GM19099 (cell line): Measurements from ENCODE around the gene ONECUT1.

Source experiments
- POLR2A ChIP-seq: IDR thresholded peaks from 3 replicates; pipeline ENCODE4 v1.6.1; 2011; ENCODE audit warnings: low read depth; ENCODE audit not compliant: insufficient read length; ENCODE audit errors: extremely low read depth

ONECUT1 gene

DNA sequence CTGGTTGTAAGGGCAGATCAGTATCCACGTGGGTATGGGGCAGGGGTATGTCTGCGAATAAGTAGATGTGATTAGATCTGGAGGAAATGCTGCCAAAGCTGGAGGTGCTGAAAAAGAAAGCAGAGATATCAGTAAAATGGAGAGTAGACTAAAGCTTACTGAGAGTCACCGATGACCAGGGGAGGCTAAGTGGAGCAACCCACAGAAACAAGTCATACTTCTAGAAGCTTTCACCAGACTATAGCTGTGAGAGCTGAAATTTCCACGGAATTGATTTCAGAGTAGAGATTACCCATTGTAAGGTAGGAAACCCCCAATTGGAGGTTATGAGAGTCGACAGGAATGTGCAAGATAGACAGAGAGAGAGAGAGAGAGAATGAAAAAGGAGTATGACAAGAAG lies 27.5 kb downstream of the ONECUT1 start:
- no peak for TF ChIP-seq POLR2A

DNA sequence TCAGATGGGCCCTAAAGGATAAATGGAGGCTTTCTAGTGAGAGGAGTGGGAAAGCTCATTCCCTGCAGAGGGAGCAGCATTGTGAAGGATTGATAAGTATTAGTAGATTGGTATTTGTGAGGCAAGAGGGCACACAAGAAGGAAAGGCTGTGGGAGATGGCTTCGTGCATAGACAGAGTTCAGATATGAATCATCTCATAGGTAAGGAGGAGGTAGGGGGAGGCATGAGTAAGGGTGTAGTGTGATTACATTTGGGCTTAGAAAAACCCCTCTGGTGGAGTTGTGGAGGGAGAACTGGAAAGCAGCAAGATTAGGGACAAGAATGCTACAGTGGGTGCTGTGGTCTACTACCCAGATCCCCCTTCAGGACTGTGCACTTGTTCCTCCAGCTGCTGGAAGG lies 29.6 kb downstream of the ONECUT1 start:
- no peak for TF ChIP-seq POLR2A

DNA sequence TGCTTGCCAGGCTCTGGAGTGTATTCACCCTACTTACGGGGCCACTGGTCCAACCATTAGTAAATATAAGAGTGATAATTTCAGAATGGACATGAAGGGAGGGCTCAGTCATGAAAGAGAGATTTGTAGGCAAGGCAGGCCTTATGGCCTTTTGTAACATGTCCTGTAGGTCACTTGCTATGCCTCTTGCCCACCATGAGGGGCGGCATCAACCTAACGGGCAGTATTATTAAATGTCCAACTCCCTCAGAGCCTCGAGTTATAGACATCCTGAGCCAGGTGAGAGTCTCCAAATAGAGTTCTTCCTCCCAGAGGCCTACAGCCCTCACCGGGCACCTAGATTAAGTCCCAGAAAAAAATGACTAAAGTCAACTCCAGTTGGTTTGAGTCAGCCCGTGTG lies 30.2 kb downstream of the ONECUT1 start:
- TF ChIP-seq POLR2A, result no peak

DNA sequence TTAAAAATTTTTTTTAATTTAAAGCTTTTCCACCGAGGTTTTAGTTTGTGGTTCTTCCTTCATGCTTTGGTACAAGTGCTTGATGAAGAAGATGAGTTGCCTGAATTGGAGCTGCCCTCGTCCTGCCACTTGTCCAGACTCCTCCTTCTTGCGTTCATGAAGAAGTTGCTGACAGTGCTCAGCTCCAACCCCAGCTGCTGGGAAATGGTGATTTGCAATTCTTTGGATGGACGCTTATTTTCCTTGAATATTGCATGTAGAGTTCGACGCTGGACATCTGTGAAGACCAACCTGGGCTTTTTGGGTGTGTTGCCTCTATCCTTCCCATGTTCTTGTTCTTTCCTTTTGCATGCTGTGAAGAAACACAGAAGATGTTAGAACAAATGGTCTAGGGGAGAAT lies 32.6 kb downstream of the ONECUT1 start:
- TF ChIP-seq POLR2A, result no peak

DNA sequence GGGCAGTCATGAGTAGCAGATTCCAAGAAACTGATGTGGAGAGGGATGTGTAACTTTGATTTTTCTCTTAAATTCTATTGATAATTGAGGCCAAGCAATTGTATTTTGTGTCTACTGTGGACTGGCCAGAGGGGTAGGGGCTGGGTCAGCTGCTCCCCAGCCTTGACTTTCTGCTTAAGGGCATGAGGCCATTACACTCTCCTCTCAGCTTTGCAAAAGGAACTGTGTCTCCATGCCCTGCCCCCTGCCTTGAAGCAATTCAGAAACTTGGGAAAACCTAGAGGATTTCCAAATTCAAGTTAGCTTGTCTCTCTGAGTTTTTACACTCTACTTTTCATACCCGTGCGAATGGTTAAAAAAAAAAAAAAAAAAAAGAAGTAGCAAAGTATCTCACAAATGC lies 38.6 kb downstream of the ONECUT1 start:
- TF ChIP-seq POLR2A, result no peak

DNA sequence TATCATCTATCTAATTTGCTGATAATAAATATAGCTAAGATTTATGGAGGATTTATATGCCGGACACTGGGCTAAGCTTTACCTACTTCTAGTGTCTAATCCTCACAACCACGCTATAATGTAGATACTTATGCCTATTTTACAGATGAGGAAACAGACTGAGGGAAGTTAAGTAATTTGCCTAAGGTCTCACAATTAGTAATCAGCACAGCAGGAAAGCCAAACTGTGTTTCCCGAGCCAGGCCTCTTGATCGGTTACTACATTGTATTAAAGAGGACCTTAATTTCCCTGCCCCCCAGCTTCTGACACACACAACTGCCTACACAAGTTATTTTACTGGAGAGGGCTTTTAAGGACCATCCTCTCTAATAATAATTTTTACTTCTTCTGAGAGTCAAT lies 40.9 kb downstream of the ONECUT1 start:
- no peak for TF ChIP-seq POLR2A

DNA sequence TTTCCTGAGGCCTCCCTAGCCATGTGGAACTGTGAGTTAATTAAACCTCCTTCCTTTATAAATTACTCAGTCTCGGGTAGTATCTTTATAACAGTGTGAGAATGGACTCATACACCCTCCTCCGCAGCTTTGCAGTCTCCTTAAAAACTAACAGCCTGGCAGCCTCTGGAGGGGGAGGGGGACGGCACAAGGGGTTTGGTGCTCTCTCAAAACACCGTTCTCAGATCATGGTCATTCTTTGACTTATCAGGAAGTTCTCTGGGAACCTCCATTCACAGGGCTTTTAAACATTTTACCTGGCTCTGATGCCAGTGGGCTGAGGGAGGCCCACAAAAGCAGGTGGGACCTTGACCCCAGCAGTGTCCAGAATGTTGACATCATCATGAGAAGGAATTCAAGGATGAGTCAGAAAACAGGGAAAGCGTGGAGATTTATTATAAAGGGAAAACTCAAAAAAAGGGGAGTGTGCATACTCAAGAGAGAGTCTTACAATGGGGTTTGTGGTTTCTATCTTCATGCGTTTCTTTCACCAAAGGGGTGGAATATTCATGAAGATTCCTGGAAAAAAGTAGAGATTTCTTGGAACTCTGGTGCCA lies 43.9 kb downstream of the ONECUT1 start:
- no peak for TF ChIP-seq POLR2A

DNA sequence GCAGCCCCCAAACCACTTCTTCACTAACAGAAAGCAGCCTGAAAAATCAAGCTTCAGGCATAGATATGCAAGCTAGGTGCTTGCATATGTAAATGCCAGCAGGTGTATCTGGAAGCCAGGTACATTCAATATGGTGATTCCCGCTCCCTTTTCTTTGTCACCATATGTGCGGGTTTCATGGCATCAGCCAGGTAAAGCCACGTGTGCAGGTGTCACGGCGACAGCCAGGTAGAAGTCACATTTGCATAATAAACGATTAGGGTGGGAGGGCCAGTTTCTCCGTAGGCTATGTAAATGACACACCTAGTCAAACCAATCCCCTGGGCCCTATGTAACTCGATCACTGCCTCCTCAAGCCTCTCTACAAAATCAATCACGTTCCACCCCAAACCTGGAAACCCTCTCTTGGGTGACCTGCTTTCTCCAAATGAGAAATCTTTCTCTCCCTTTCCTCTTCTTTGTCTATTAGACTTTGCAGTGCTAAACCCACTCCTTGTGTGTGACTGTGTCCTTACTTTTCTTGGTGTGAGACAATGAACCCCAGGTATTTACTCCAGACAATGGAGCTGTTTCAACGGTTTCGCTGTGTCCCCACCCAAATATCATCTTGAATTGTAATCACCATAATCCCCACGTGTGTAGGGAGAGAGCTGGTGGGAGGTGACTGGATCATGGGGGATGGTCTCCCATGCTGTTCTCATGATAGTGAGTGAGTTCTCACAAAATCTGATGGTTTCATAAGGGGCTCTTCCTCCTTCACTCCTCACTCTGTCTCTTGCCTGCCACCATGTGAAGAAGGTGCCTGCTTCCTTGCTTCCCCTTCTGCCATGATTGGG lies 44.6 kb downstream of the ONECUT1 start:
- no peak for TF ChIP-seq POLR2A

DNA sequence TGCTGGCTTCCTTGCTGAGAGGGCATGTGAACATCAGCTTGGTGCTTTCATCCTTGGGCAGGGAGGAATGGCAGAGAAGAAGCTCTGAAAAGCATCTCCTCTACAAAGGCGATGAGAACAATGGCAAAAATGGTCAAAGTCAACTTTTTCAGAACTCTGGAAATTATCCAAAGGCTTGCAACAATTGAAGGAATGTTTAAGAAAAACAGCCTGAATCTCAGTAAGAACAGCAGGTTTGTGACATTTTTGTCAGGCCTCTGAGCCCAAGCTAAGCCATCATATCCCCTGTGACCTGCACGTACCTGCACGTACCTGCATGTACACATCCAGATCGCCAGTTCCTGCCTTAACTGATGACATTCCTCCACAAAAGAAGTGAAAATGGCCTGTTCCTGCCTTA lies 51.8 kb downstream of the ONECUT1 start:
- no peak for TF ChIP-seq POLR2A

DNA sequence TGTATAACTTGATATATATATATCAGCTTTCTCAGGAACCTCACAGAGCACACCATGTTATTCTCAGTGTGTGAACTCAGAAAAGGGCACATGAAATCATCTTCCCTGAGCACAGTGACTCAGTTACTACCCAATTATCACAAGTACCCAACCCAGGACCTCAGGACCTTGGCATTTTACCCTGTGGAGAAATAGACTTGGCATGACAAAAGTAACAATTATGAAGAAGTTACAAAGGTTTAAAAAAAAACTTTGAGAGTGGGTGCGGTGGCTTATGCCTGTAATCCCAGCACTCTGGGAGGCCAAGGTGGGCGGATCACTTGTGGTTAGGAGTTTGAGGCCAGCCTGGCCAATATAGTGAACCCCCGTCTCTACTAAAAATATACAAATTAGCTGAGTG lies 52.4 kb downstream of the ONECUT1 start:
- TF ChIP-seq POLR2A, result no peak

DNA sequence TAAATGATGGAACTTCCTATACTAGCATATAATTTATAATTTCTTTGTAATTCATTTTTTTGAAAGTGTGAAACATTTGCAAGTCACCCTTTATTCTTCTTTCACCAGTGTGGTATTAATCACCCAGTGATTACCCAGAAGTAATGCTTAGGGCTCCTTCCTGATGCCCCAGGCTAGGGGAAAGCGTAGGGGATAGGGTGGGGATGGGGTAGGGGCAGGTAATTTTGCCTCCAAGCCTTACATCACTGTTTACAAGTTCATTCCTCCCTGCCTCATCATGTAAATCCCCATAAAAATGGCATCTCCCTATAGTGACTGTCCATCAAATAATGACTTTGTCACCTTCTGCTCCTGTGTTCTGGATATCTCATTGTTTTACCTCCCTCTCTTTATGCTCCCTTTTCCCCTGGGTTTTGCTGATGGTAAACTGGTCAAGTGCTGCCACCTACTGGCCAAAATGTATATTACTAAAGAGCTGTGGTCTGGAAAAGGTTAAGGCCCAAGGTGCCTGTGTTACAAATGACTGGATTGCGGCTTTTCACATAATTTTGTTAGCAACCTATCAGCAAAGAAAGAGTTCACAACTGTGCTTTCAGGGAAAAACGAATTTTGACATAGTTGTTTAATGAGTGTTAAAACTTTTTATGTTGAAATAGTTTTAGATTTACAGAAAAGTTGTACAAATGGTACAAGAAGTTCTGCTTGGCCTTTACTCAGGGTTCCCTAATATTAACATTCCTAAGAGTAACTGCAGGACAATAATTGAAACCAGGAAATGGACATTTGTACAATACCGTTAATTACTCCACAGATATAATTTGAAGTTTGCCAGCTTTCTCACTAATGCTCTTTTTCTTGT lies 54.7 kb downstream of the ONECUT1 start:
- TF ChIP-seq POLR2A, result no peak

DNA sequence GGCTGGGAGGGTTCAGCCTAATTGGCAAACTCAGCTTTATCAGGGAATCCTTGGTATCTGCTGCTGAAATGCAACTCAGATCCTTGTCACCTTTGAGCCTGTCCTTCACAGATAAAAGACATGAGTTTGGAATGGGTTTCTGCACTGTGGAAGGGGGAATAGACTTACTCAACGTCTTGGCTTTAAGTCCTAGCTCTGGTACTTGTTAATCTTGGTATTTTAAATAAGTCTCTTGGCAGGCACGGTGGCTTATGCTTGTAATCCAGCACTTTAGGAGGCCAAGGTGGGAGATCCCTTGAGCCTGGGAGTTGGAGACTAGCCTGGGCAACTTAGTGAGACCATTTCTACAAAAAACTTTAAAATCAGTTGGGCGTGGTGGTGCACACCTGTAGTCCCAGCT lies 55.8 kb downstream of the ONECUT1 start:
- TF ChIP-seq POLR2A, result no peak

DNA sequence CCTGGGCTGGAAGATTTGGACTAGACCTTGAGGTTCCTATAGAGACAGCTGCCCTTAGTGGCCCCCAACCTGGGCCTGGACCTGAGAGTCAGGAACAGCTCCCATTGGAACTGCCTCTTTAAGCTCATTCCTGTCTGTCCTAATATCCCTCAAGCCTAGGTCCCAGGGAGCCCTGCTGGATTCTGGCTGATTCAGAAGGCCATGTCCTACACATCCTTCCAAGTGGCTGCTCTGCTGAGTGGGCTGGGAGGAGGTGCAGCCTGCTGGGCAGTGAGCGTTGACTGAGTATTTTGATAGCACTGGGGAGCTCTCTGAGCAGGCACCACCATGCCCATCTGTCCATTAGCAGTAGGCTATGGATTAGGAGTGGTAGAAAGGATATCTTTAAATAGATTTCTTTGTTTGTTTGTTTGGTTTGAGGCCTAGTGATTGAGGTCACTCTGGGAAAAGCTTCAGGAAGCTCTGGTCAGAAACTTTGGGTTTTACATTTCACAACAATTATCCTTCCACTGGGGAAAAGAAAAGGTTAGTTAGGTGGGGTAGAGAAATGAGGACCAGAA lies 56.4 kb downstream of the ONECUT1 start:
- no peak for TF ChIP-seq POLR2A

DNA sequence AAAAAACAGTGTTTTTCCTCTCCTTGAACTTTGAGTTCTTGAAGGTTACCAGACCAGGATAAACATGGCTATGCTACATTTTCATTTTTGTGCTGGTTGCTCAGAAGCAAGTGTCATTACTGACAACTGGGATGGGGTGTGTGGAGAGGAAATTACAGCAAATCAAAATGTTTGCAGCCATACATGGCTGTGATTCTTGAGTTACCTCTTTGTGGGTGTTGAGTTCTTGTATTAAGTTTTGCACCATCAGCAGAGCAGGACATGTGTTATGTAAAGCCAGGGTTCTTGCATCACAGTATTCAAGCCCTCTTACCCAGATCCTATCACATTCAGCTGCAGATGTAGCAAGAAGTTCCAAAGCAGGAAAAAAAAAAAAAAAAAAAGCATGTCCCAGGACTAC lies 57.0 kb downstream of the ONECUT1 start:
- no peak for TF ChIP-seq POLR2A

DNA sequence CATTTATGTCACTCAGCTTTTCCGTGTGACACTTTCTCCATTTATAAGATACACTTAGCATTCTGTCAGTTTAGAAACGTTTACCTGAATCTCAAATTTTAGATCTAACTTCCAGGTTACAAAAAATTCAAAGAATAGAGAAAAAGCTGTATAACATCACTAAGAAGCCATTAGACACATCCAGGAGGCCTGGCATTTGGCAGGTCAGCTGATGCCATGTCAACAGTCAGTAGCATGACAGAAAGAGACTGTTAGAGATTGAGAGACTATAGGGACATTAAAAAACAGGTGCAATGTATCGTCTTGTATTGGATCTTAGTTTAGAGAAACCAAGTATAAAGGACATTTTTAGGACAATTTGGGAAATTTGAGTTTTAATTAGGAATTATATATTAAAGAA lies 57.6 kb downstream of the ONECUT1 start:
- no peak for TF ChIP-seq POLR2A
